H1 (cell line): ENCODE results near the gene MEA1. TPM values are rescaled to one million over a fixed set of nuclear protein-coding genes. Genes with fewer than 3 reads are reported as not detected.

ENCODE experiments used
- BACH1 ChIP-seq: IDR thresholded peaks from 2 replicates; pipeline ENCODE4 v1.6.1; 2012; ENCODE audit warnings: low read length, improper control_type of control experiment
- CBX5 ChIP-seq: fragments of 300-800, 300-1000 bp; sonication (generic); IDR thresholded peaks from 2 replicates; pipeline ENCODE4 v1.7.1; 2016; ENCODE audit warnings: antibody characterized with exemption, low read length, low read depth
- CEBPB ChIP-seq: IDR thresholded peaks from 2 replicates; pipeline ENCODE4 v1.6.1; 2012; ENCODE audit warnings: low read depth, low read length
- CHD1 ChIP-seq: IDR thresholded peaks from 2 replicates; pipeline ENCODE4 v1.6.1; 2012; ENCODE audit warnings: low read depth, low read length, improper control_type of control experiment
- CHD2 ChIP-seq: IDR thresholded peaks from 2 replicates; pipeline ENCODE4 v1.6.1; 2012; ENCODE audit warnings: low read length, improper control_type of control experiment
- EGR1 ChIP-seq: IDR thresholded peaks from 2 replicates; pipeline ENCODE4 v1.6.1; 2011; ENCODE audit warnings: low read depth, low read length, borderline replicate concordance
- EP300 ChIP-seq, 2 experiments: IDR thresholded peaks; 1 replicate in 1 of 2; 2 replicates in 1 of 2; pipeline ENCODE4 v1.6.1; 2011 to 2012; ENCODE audit warnings: low read depth in 2 of 2, low read length in 2 of 2, mild to moderate bottlenecking in 2 of 2, borderline replicate concordance in 1 of 2, inconsistent platforms in 1 of 2, moderate library complexity in 1 of 2
- EZH2 ChIP-seq: fragments of 200-600 bp; sonication (generic); IDR thresholded peaks from 2 replicates; pipeline ENCODE4 v1.7.1; 2012; ENCODE audit warnings: low read depth, mild to moderate bottlenecking, moderate library complexity, low read length, inconsistent platforms; ENCODE audit not compliant: severe bottlenecking
- HDAC6 ChIP-seq: IDR thresholded peaks from one replicate; pipeline ENCODE4 v1.7.1; 2012; ENCODE audit warnings: low read depth, mild to moderate bottlenecking, inconsistent platforms, low read length, moderate library complexity
- KDM1A ChIP-seq: fragments of 200-600, 300-600 bp; sonication (generic); IDR thresholded peaks from 2 replicates; pipeline ENCODE4 v1.7.1; 2016; ENCODE audit warnings: mild to moderate bottlenecking, low read length, borderline replicate concordance
- KDM5A ChIP-seq: fragments of 200-600 bp; IDR thresholded peaks from 2 replicates; pipeline ENCODE4 v1.7.1; 2012; ENCODE audit warnings: mild to moderate bottlenecking, low read length, inconsistent platforms, mixed read lengths
- POLR2A ChIP-seq, 2 experiments: IDR thresholded peaks; 1 replicate in 1 of 2; 2 replicates in 1 of 2; pipeline ENCODE4 v1.6.1; 2011; ENCODE audit warnings: low read depth in 2 of 2, low read length in 2 of 2, mild to moderate bottlenecking in 2 of 2; ENCODE audit errors: control extremely low read depth in 1 of 2
- POLR2AphosphoS5 ChIP-seq: IDR thresholded peaks from 2 replicates; pipeline ENCODE4 v1.6.1; 2011; ENCODE audit warnings: low read depth, low read length
- POU5F1 ChIP-seq: IDR thresholded peaks from 2 replicates; pipeline ENCODE4 v1.6.1; 2011; ENCODE audit warnings: low read depth, mild to moderate bottlenecking, low read length, moderate library complexity
- RBBP5 ChIP-seq: IDR thresholded peaks from 2 replicates; pipeline ENCODE4 v1.7.1; 2012; ENCODE audit warnings: low read depth, mild to moderate bottlenecking, inconsistent platforms, low read length, moderate library complexity, borderline replicate concordance
- SIRT6 ChIP-seq: IDR thresholded peaks from one replicate; pipeline ENCODE4 v1.7.1; 2012; ENCODE audit warnings: low read length, inconsistent platforms
- SP2 ChIP-seq: IDR thresholded peaks from 2 replicates; pipeline ENCODE4 v1.6.1; 2012; ENCODE audit warnings: mild to moderate bottlenecking, low read length, inconsistent platforms
- SP4 ChIP-seq: IDR thresholded peaks from 2 replicates; pipeline ENCODE4 v1.6.1; 2012; ENCODE audit warnings: low read length, inconsistent platforms
- TBP ChIP-seq: IDR thresholded peaks from 2 replicates; pipeline ENCODE4 v1.6.1; 2011; ENCODE audit warnings: low read depth, low read length, improper control_type of control experiment
- YY1 ChIP-seq: IDR thresholded peaks from 2 replicates; pipeline ENCODE4 v1.6.1; 2011; ENCODE audit warnings: low read depth, mild to moderate bottlenecking, low read length
- polyA plus RNA-seq, 7 experiments: library from polyadenylated mRNA; depleted of rRNA in 3 of 7; stranded (reverse) in 5 of 7; unstranded in 2 of 7; fragments of >200 nt in 5 of 7; fragments of 200-250 nt in 2 of 7; gene quantifications; 1 replicate in 5 of 7; 2 replicates in 1 of 7; 4 replicates in 1 of 7; pipeline versions ENCODE4 v1.2.1 to v1.2.3, GENCODE V29; 2011 to 2013; ENCODE audit warnings: missing spikeins in 2 of 7, mixed read lengths in 2 of 7
- total RNA-seq: library from RNA; stranded (reverse); fragmentation: NEBNext Ultra II Directional; extraction: Animal tissue kit (Norgen Biotek cat#: 25700); gene quantifications from 2 replicates; pipeline ENCODE4 v1.2.1, GENCODE V29; 2021
- TF ChIP-seq, protein P1 (sequence below), 3 experiments: IDR thresholded peaks; 1 replicate in 2 of 3; 2 replicates in 1 of 3; pipeline versions ENCODE4 v1.5.1 to v1.6.1; 2011; ENCODE audit warnings: low read length in 3 of 3, mild to moderate bottlenecking in 3 of 3, inconsistent platforms in 2 of 3, low read depth in 1 of 3, moderate library complexity in 1 of 3; ENCODE audit not compliant: insufficient read depth in 1 of 3; ENCODE audit errors: control extremely low read depth in 1 of 3
- TF ChIP-seq, protein P2 (sequence below): IDR thresholded peaks from 2 replicates; pipeline ENCODE4 v1.6.1; 2012; ENCODE audit warnings: inconsistent platforms

MEA1 gene
- total and polyA plus RNA-seq, 2 of the 8 experiments (the other 6 are each of a cell fraction or from before 2014, with no cell fraction given), result 94.2 to 96.4 TPM

DNA sequence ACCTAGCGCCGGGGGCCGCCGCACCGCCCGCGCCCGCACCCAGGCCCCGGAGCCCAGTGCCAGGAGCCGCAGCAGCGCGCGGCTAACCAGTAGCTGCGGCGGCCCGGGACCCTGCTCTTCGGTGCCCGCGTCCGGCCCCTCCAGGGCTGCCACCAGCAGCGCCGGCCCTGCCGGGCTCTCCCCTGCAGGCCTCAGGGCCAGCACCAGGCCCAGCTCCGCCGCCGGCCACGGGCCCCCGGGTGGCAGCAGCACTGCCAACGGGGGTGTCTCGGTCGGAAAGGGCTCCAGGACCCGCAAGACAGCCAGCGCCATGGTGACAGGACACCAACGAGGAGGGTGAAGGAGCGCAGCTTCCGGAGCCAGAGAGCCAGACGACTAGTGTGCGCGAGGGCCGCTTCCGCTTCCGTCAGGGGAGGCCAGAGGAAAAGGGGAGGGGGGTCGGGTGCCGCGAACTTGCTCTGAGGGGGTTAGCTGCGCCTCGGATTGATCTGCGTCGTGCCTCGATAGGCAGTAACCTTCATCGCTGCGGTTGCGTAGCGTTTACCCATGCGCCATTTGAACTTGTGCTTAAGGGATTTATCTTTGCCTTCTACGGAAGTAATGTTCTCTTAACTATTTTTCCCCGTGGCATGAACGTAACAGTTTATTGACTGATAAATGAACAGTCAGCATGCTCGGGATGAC, 34.8 kb downstream of the MEA1 start, which contains the start of gene PEX6 (continued):
- TF ChIP-seq, protein P1, sequence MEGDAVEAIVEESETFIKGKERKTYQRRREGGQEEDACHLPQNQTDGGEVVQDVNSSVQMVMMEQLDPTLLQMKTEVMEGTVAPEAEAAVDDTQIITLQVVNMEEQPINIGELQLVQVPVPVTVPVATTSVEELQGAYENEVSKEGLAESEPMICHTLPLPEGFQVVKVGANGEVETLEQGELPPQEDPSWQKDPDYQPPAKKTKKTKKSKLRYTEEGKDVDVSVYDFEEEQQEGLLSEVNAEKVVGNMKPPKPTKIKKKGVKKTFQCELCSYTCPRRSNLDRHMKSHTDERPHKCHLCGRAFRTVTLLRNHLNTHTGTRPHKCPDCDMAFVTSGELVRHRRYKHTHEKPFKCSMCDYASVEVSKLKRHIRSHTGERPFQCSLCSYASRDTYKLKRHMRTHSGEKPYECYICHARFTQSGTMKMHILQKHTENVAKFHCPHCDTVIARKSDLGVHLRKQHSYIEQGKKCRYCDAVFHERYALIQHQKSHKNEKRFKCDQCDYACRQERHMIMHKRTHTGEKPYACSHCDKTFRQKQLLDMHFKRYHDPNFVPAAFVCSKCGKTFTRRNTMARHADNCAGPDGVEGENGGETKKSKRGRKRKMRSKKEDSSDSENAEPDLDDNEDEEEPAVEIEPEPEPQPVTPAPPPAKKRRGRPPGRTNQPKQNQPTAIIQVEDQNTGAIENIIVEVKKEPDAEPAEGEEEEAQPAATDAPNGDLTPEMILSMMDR (IDR thresholded peaks at IDR 0.05; ENCODE audit: control extremely low read depth in 1 of 3, insufficient read depth in 1 of 3, low read depth in 1 of 3, low read length in 3 of 3), result no peak; a peak in 1 of 4 replicates
- no peak for TF ChIP-seq CEBPB
- TF ChIP-seq CHD2, result peak; percentile 32; the same call in 1 of the 2 replicates
- no peak for TF ChIP-seq KDM1A
- TF ChIP-seq CHD1, result no peak
- peak; percentile 72; the same call in 1 of the 2 replicates for TF ChIP-seq TBP
- no peak for TF ChIP-seq KDM5A
- no peak for TF ChIP-seq BACH1
- TF ChIP-seq, protein P2, sequence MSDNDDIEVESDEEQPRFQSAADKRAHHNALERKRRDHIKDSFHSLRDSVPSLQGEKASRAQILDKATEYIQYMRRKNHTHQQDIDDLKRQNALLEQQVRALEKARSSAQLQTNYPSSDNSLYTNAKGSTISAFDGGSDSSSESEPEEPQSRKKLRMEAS, result peak; percentile 54
- TF ChIP-seq POLR2AphosphoS5, result peak; percentile 84
- TF ChIP-seq SP4, result peak; percentile 26; the same call in 1 of the 2 replicates
- TF ChIP-seq SIRT6, result no peak
- no peak for TF ChIP-seq YY1
- TF ChIP-seq POLR2A (IDR thresholded peaks at IDR 0.05; ENCODE audit: control extremely low read depth in 1 of 2, low read depth in 2 of 2, low read length in 2 of 2), result peak; percentile 68 to 69; a peak in 2 of 3 replicates
- TF ChIP-seq EP300 (IDR thresholded peaks at IDR 0.05; ENCODE audit: borderline replicate concordance in 1 of 2, low read depth in 2 of 2, low read length in 2 of 2), result no peak
- TF ChIP-seq EZH2, result no peak
- TF ChIP-seq SP2, result peak; percentile 23; the same call in 1 of the 2 replicates
- TF ChIP-seq CBX5, result no peak
- TF ChIP-seq RBBP5, result peak; percentile 70; the same call in 1 of the 2 replicates
- no peak for TF ChIP-seq EGR1
- TF ChIP-seq HDAC6, result no peak
- TF ChIP-seq POU5F1, result no peak
